ENCODE data around the gene NLN.

NLN gene

DNA sequence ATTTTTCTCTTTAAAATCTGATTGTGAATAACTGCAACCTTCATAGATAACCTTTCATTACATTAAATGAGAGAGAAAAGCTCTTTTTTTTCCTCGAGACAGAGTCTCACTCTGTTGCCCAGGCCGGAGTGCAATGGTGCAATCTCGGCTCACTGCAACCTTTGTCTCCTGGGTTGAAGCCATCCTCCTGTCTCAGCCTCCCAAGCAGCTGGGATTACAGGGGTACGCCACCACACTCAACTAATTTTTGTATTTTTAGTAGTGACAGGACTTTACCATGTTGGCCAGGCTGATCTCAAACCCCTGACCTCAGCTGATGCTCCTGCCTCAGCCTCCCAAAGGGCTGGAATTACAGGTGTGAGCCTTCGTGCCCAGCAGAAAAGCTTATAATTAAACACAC lies 134.5 kb downstream of the NLN start:
- TF ChIP-seq, protein P1, sequence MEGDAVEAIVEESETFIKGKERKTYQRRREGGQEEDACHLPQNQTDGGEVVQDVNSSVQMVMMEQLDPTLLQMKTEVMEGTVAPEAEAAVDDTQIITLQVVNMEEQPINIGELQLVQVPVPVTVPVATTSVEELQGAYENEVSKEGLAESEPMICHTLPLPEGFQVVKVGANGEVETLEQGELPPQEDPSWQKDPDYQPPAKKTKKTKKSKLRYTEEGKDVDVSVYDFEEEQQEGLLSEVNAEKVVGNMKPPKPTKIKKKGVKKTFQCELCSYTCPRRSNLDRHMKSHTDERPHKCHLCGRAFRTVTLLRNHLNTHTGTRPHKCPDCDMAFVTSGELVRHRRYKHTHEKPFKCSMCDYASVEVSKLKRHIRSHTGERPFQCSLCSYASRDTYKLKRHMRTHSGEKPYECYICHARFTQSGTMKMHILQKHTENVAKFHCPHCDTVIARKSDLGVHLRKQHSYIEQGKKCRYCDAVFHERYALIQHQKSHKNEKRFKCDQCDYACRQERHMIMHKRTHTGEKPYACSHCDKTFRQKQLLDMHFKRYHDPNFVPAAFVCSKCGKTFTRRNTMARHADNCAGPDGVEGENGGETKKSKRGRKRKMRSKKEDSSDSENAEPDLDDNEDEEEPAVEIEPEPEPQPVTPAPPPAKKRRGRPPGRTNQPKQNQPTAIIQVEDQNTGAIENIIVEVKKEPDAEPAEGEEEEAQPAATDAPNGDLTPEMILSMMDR (conservative IDR thresholded peaks at IDR 0.05): no peak
- H3K27ac ChIP-seq: no peak overlapping the region

DNA sequence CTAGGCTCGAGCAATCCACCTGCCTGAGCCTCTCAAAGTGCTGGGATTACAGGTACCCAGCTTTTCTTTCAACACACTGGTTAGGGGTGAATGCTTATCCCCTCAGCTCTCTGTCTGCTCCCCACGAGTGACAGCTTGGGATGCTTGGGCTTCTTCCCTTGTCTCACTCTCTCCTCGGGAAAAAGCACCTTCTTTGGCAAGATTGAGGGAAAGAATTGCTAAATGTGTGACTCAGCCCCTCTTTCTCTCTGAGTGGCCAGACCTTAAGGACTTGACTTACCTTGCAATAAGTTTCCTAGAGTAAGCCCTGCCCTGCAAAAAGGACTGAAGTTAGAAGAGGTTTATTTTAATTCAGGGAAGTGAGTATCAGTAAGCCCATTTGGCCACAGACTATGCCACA lies 136.3 kb downstream of the NLN start:
- TF ChIP-seq, protein P1 (conservative IDR thresholded peaks at IDR 0.05): no peak
- H3K27ac ChIP-seq: no peak overlapping the region

DNA sequence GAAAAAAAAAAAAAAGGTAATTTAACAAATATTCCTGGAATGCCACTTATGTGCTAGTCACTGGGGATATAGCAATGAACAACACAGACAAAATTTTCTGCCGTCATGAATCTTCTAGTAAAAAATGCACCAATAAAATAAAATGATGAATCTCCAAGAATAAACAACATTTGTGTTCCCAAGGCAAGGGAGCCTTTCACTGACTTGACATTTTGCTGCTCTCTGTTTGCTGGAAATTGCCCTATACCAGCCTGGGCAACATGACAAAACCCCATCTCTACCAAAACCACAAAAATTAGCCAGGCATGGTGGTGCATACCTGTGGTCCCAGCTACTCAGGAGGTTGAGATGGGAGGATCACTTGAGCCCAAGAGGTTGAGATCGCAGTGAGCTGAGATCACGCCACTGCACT lies 139.8 kb downstream of the NLN start:
- H3K27ac ChIP-seq: no peak overlapping the region
- TF ChIP-seq, protein P1 (conservative IDR thresholded peaks at IDR 0.05): no peak

DNA sequence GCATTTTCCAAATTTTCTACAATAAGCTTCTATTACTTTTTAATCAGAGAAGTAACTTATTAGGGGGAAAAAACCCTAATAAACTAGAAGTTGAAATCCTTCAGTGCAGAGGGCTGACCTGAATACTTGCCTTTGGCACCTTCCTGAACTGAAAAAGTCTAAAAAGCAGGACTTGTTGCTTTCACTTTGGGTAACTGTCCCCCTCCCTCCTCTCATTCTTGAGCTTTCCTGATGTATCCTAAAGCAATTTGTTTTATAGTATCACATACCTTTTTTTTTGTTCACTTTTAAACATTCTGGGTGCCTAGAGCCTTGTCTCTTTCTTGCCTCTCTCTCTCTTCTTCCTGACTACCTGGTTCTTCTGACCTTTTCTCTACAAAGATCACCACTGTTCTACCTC lies 140.4 kb downstream of the NLN start:
- TF ChIP-seq, protein P1 (conservative IDR thresholded peaks at IDR 0.05): no peak
- no peak overlapping the region for H3K27ac ChIP-seq

DNA sequence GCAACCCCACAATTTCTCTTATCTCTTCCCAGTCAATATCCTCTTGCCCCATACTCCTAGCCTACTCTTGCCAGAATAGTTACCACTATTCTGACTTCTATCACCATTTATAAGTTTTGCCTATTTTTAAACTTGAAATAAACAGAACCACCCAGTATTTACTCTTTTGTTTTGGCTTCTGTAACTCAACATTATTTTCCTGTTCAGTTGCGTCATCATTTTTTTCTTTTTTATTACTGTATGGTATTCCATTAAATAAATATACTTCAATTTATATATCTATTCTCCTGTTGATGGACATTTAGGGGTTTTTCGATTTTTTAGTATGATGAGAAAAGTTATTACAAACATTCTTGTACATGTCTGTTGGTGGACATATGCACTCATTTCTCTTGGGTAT lies 141.7 kb downstream of the NLN start:
- H3K27ac ChIP-seq: no peak overlapping the region
- TF ChIP-seq, protein P1 (conservative IDR thresholded peaks at IDR 0.05): no peak

DNA sequence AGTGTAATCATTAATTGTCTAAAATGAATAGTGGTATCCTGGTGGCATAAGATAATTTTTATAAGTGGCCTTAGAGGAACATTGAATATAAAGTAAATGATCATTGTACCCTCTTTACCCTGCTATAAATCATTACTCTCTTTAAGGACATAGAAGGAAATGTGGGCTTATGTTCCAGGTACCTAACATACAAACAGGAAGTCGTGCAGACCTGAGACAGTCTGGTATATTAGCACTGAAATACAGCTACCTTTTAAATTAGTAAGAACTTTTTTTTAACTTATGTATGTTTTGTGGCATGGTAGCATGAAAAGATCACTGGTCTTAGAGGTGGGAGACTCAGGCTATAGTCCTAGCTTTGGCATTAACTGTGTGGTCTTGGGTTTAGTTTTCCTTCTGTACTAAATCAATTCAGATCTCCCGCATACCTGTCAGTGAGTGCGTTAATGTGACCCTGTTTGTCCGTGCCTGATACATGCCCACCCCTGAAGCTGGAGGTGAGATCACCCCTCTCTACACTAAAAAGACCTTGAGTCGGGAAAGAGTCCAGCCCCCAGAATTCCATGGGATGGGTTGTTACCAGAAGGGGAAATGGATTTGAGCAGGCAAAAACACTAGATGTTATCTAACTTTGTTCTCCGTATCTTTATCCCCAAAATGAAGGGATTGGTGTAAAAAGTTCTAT lies 145.0 kb downstream of the NLN start:
- H3K27ac ChIP-seq: no peak overlapping the region
- TF ChIP-seq, protein P1 (conservative IDR thresholded peaks at IDR 0.05): no peak

DNA sequence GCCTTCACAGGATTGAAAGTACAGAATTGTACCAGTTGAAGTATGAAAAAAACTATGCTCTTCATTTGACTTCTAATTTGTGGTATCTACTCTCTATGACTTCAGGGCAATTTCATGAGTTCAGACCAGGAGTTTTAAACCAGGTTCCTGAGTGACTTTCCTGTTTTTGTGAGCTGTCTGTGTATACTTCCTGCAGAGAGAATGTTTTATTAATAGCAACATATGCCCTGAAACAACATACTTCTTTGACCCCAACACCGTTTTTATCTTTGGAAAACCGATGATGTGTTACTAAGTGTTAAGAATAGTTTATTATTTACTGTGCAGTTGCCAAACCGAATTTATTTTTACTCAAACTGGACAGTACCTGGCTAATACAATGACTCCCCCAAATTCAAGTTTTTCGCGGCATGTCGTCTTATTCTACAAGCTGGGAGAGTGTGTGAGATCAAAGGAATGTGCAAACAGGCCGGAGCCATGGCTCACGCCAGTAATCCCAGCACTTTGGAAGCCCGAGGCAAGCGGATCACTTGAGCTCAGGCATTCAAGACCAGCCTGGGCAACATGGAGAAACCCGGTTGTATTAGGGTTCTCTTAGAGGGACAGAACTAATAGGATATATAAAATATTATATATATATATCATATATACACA lies 145.7 kb downstream of the NLN start:
- H3K27ac ChIP-seq: no peak overlapping the region

More for the DNA sequence above, 145.7 kb downstream of the NLN start:
- TF ChIP-seq, protein P1 (conservative IDR thresholded peaks at IDR 0.05): no peak
